Fibroblast of pulmonary artery (primary cell): ENCODE results near the gene DGKB.

Experiments used
- DNase-seq: peaks from one replicate; pipeline ENCODE4 v3.0.0-alpha.2; 2010; ENCODE audit warnings: low read depth
- H3K4me3 ChIP-seq: replicated peaks from 2 replicates; pipeline ENCODE4 v1.5.1; 2011; ENCODE audit warnings: low read depth, mild to moderate bottlenecking, control low read depth, low read length, moderate library complexity
- CTCF ChIP-seq: IDR thresholded peaks from 2 replicates; pipeline ENCODE4 v1.5.1; 2011; ENCODE audit warnings: mild to moderate bottlenecking, control low read depth, low read length, inconsistent platforms; ENCODE audit errors: missing control alignments

DGKB gene

GRCh38 chr7:14759785-14760184 lies 142.8 kb downstream of the DGKB start:
- no peak for TF ChIP-seq CTCF
- no peak for DNase-seq
- H3K4me3 ChIP-seq: no peak overlapping the region

GRCh38 chr7:14754631-14755030 lies 147.9 kb downstream of the DGKB start:
- TF ChIP-seq CTCF: no peak
- H3K4me3 ChIP-seq: no peak overlapping the region
- peak; percentile 56 for DNase-seq

- DNase-seq: no peak
- no peak for TF ChIP-seq CTCF
- no peak overlapping the region for H3K4me3 ChIP-seq
Measured at GRCh38 chr7:14752301-14752700, 150.2 kb downstream of the DGKB start.

GRCh38 chr7:14751461-14751860 lies 151.1 kb downstream of the DGKB start:
- TF ChIP-seq CTCF: no peak
- no peak overlapping the region for H3K4me3 ChIP-seq
- peak; percentile 90 for DNase-seq

GRCh38 chr7:14748461-14748860 lies 154.1 kb downstream of the DGKB start:
- no peak overlapping the region for H3K4me3 ChIP-seq
- TF ChIP-seq CTCF: no peak
- peak; percentile 97 for DNase-seq

- TF ChIP-seq CTCF: no peak
- H3K4me3 ChIP-seq: no peak overlapping the region
- peak; percentile 69 for DNase-seq
Measured at GRCh38 chr7:14747701-14748100, 154.8 kb downstream of the DGKB start.

- H3K4me3 ChIP-seq: no peak overlapping the region
- no peak for DNase-seq
- TF ChIP-seq CTCF: no peak
Measured at GRCh38 chr7:14745076-14745475, 157.5 kb downstream of the DGKB start.
